Inflammatory macrophage (primary cell): ENCODE data around the gene UHRF1.
"Not testable (repeated sequence)": the region's sequence is repeated elsewhere in the genome, so short reads cannot be mapped to it uniquely, and the experiment has no call there.

Experiments
- DNase-seq, 2 donors: peaks; one replicate each; pipeline ENCODE4 v3.0.0-alpha.2; 2020 to 2022

Gene UHRF1

GRCh38 chr19:4937060-4937459, 27.8 kb downstream of the UHRF1 start:
- no peak for DNase-seq

DNA sequence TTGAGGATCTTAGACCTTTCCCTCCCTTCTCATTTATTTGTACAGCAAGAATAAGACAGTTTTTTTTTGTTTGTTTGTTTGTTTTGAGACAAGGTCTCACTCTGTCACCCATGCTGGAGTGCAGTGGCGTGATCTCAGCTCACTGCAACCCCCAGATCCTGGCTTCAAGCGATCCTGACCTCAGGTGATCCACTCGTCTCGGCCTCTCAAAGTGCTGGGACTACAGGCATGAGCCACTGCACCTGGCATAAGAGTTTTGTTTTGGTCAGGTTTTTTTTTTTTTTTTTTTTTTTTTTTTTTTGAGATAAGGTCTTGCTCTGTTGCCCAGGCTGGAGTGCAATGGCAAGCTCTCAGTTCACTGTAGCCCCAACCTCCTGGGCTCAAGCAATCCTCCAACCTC, 29.2 kb downstream of the UHRF1 start:
- DNase-seq = not testable (repeated sequence)

GRCh38 chr19:4939466-4939865, 30.2 kb downstream of the UHRF1 start:
- no peak for DNase-seq

GRCh38 chr19:4941638-4942169, 32.4 kb downstream of the UHRF1 start:
- DNase-seq = not testable (repeated sequence)

- peak in 1 of 2 donors; percentile 27 for DNase-seq
These were observed 41.3 kb downstream of the UHRF1 start for GRCh38 chr19:4950650-4951049.

DNA sequence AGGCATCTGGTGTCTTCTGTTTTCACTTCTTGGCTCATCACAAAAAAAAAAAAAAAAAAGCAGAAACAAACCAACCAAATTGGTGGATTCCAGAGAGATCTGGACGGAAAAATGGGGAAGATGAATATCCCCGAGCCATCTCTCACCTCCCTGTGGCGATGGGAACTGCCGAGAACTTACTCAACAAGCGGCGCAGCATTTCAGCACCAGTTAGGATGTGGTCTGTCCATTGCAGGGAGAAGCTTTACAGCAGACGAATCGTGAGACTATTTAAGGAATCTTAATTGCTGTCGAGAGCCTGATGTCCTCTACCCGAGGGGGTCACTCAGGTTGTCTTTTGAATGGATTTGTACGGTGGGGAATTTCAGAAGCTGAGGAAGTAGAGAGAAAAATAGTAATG, 42.4 kb downstream of the UHRF1 start:
- peak; percentile 47 to 72 for DNase-seq

DNA sequence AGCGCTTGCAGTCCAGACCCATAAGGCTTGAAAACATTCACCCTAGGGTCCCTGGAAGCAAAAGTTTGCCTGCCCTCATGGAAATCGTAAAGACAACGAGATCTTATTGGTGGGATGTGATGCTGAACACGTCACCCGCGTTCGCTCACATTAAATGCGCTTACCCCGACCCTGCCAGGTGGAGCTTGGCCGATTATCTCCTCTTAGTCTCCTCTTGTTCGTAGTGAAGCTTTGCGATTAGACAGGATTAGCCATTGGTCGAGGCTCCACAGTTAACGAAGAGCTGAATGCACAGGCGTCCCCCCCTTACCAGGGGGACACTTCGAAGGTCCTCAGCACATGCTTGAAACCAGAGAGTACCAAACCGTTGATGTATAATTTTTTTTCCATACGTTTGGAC, 43.6 kb downstream of the UHRF1 start:
- DNase-seq = no peak

DNA sequence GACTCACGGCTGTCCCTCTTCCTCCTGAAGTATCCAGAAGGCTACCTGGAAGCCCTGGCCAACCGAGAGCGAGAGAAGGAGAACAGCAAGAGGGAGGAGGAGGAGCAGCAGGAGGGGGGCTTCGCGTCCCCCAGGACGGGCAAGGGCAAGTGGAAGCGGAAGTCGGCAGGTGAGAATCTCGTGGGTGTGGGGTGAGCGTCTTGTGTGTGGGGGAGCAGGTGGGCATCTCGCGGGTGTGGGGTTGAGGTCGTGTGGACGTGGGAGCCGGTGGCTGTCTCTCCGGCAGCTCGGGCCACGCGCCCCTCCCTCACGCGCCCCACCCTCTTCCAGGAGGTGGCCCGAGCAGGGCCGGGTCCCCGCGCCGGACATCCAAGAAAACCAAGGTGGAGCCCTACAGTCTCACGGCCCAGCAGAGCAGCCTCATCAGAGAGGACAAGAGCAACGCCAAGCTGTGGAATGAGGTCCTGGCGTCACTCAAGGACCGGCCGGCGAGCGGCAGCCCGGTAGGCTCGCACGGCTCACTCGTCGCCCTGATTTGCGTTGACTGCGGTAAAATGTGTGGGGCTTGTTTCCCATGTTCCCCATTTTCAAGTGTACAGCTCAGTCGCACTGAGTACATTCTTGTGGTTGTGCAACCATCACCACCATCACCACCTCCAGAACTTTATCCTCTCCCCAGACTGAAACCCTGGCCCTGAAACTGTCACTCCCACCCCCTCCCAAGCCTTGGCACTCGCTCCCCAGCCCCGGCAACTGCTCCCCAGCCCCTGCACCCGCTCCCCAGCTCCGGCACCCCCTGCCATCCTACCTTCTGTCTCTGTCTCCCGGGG, 45.2 kb downstream of the UHRF1 start:
- DNase-seq = peak in 1 of 2 donors; percentile 40

DNA sequence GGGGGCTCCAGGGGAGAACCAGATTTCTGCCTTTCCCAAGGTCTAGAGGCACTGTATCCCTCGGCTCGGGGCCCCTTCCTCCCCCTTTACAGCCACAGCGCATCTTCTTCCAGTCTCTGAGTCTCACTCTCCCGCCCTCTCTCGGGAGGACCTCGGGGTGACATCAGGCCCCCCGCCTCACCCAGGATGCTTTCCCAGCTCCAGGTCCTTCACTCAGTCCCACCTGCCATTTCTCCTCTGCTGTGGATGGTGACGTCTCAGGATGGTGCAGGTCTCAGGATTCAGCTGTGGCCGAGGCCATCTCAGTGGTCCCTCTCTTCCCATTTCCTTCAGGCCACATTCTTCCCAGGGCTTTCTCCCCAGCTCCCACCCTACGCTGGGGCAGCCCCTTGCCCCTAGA, 46.0 kb downstream of the UHRF1 start:
- no peak for DNase-seq

GRCh38 chr19:4957981-4958380, 48.7 kb downstream of the UHRF1 start:
- no peak for DNase-seq

- no peak for DNase-seq
These were observed 52.9 kb downstream of the UHRF1 start for GRCh38 chr19:4962085-4962619.

GRCh38 chr19:4965061-4965460, 55.8 kb downstream of the UHRF1 start:
- DNase-seq = no peak

DNA sequence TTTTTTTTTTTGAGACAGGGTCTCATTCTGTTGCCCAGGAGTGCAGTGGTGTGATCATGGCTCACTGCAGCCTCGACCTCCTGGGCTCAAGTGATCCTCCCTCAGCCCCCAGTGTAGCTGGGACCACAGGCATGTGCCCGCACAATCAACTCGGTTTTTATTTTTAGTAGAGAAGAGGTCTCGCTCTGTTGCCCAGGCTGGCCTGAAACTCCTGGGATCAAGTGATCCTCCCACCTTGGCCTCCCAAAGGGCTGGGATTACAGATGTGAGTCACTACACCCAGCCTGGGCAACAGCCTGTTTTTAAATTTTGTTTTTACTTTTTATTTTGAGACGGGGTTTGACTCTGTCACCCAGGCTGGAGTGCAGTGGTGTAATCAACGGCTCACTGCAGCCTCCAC, 57.3 kb downstream of the UHRF1 start:
- DNase-seq = no peak

DNA sequence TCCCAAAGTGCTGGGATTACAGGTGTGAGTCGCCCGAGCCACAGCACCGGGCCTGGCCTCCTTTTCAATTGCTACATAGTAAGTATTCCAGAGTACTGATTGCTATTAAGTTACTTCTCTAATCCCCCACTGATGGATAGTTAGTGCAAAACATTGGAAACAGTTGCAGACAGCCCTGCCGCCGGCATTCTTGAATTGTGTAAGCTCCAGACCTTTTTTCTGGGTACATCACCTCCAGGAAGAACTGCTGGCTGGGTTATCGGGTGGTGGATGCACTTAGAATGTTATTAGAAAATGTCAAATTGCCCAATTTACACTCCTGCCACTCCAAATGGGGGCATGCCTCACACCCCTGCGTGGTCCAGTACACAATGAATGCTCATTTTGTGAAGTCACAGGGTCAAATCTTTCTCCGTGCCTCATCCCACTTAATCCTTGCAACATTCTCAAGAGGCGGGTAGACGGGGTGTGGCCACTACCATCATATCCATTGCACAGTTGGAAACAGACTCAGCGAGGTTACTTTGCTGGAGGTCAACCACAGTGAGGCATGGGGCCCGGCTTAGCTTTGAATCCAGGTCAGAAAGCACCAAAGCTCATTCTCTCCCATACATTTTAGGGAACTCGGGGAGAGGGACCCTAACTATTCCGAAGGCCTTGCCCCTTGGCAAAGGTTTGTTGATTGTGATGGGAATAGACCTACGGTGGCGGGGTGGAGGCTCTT, 58.6 kb downstream of the UHRF1 start:
- DNase-seq = peak; percentile 42 to 64

DNA sequence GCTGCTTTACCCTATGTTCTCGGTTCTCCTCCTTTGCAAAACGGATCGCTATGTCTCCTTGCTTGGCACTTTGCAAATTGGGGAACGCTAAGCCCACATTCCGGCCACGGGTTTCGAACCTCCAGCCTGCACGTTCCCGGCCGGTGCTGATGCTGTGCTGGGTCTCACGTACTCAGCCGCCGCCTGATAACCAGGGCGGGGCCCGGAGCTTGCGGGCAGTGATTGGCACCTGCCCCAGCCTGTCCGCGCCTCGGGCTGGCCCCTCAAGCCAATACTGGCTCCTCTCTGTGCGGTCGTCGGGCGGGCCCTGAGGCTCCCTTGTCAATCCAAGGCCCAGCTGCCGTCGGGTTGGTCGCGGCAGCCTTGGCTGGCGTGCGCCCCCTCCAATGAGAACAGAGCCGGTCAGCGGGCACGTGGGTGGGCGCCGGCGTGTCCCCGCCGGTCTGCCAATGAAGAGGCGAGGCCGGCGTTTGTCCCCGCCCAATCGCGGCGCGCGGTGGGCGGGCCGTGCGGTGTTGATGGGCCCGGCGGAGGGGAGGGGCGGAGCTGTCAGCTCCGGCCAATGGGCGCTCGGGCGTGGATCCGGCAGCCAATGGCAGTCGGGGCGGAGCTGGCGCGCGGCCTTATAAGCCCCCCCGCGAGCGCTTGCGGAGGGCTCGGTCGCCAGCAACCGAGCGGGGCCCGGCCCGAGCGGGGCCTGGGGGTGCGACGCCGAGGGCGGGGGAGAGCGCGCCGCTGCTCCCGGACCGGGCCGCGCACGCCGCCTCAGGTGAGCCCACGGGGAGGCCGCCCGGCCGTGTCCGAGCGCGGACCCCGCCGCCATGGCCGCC, 59.4 kb downstream of the UHRF1 start, which contains the start of gene KDM4B:
Gene KDM4B, plus strand, starts transcription at position 652 of the 830 bp plus-strand sequence. CDS start 63,778 bp downstream, outside the sequence.
- peak; percentile 99 to 100 for DNase-seq

DNA sequence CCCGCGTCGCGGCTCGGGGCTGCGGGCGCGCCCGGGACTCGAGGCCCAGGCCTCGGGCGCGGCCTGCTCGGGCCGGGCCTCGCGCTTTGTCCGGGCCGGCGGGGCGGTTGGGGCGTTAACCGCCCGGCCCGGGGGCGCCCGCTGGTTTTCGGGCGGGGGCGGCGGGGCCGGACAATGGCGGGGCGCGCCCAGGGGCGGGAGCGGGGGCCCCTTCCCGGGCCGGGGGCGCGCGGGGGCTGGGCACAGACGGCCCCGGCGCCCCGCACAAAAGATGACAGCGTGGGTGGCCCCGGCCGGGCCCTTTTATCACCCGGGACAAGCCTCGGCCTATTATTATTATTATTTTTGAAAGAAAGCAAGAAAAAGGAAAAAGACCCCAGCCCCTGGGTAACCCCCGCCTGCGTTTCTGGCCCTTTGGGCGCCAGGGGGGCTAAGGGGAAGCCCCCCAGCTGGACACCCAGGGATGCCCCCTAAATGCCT, 60.0 kb downstream of the UHRF1 start:
- no peak for DNase-seq

DNA sequence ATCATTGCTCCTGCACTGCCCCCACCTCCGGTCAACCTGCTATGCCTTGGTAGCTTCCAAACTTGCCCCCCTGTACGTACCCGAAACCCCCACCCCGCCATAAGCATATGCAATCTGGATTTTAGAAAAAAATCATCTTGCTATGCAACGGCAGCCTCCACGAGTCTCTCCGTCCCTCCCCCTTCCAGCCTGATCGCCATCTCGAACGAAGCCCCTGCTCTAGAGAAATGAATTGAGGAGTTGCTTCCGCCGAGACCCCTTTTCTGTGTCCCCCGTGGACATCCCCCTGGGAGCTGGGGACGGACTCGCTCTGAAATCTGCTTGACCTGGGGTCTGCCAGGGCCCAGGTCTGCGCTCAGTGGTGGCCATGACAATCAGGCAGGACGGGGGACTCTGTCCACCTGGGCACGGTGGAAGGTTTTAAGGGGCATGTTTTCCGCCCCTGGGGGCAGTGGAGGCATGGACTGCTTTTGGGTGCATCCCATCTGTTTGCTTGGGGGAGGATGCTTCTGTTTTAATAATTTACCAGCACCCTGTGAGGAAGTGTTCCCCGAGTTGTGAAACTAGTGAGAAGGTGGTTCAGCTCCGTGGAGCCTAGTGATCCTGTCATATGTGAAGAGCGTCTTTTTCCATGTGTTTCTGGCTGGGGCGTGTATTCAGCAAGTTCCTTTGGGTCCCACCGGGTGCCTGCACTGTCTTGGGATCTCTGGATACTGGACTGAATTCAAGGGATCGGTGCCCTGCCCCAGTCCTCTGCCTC, 60.7 kb downstream of the UHRF1 start:
- DNase-seq = peak; percentile 72 to 77

GRCh38 chr19:4970558-4971423, 61.5 kb downstream of the UHRF1 start:
- DNase-seq = no peak

DNA sequence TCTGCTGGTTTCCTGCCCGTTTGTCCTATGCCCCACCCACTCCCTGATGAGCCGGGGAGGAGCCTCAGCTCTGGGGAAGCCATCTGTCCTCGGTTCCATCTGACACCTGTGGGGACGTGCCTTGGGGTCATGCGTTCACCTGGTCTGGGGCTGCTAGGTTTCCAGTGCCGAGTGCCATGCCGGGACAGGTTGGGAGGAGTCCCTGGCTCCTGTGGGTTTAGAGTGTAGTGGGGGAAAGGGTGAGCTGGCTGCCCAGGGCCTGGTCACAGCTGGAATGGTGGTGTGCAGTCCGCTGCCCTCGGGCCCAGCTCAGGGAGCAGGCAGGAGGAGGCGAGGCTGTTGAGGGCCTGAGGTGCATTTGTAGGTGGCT, 62.1 kb downstream of the UHRF1 start:
- DNase-seq = no peak

DNA sequence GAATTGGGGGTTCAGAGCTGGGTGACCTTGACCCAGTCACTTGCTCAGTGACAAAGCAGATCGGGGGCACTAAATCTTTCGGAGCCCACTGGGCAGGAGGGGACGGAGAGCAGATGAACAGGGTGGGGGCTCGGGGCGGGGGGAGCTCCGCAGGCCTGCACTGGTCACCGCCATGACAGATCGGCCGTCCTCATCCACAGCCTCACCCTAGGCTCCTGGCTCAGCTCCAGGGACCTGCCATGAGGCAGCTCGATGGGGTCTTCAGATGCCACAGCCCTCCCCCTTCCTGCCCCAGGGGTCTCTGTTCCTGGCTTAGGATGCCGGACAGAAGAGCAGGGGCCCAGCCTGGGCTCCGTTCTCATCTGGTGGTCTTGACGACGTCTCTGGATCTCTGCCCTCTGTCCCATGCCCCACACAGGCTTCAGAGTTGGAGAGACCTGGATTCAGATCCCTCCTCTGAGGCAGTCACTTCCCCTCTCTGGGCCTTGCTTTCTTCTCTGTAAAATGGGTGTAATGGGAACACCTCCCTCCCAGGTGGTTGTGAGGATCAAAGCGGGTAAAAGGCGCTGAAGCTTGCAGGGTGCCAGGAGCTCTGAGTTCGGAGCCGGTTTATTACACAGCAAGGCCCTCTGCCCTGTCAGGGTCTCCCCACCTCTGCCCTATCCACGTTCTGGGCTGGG, 62.7 kb downstream of the UHRF1 start:
- no peak for DNase-seq
